LNCaP clone FGC (cell line): ENCODE results near the gene PPP1R13L.

Experiments used
- DNase-seq: peaks from one replicate; pipeline ENCODE4 v3.0.0-alpha.2; 2011; ENCODE audit warnings: low read depth
- H3K4me3 ChIP-seq: 2 replicates; pipeline ENCODE4 v1.5.1; 2011; ENCODE audit warnings: mild to moderate bottlenecking, low read depth, low read length, control low read depth
- CTCF ChIP-seq: IDR thresholded peaks from 2 replicates; pipeline ENCODE4 v1.5.1; 2012; ENCODE audit warnings: mild to moderate bottlenecking; ENCODE audit not compliant: control insufficient read depth, insufficient read depth; ENCODE audit errors: extremely low read depth

The PPP1R13L gene

GRCh38 chr19:45391871-45392665 is 12.8 kb downstream of the PPP1R13L start:
- no peak for DNase-seq
- TF ChIP-seq CTCF, result no peak
- no peak overlapping the region for H3K4me3 ChIP-seq

GRCh38 chr19:45391346-45391745 is 13.5 kb downstream of the PPP1R13L start:
- no peak for TF ChIP-seq CTCF
- DNase-seq, result no peak
- no peak overlapping the region for H3K4me3 ChIP-seq

GRCh38 chr19:45385392-45386221 is 19.3 kb downstream of the PPP1R13L start:
- no peak for TF ChIP-seq CTCF
- H3K4me3 ChIP-seq, result no peak overlapping the region
- no peak for DNase-seq

- DNase-seq, result no peak
- no peak for TF ChIP-seq CTCF
- H3K4me3 ChIP-seq, result no peak overlapping the region
These were observed 22.4 kb downstream of the PPP1R13L start for GRCh38 chr19:45382426-45382825.

GRCh38 chr19:45380107-45380506 is 24.8 kb downstream of the PPP1R13L start:
- H3K4me3 ChIP-seq, result no peak overlapping the region
- TF ChIP-seq CTCF, result no peak
- no peak for DNase-seq

- H3K4me3 ChIP-seq, result no peak overlapping the region
- TF ChIP-seq CTCF, result no peak
- no peak for DNase-seq
These were observed 28.7 kb downstream of the PPP1R13L start for GRCh38 chr19:45376045-45376724.
